ENCODE results near the gene UQCC2. TPM values are rescaled to one million over a fixed set of nuclear protein-coding genes. Genes with fewer than 3 reads are reported as not detected.

UQCC2 gene
- total and polyA plus RNA-seq, 2 of the 4 experiments (the other 2 are of a cell fraction), result 13.8 to 34.5 TPM

GRCh38 chr6:33690766-33691165 is 20.7 kb downstream of the UQCC2 start:
- WGBS, 2 experiments (ENCODE audit: extremely low coverage in 2 of 2, insufficient read length in 1 of 2), result 80% methylated on average over 3 of the region's 13 CpGs; no CpG with 5 or more reads in 1 of the 2 experiments
- Histone ChIP-seq H3K27ac (ENCODE audit: insufficient read depth, low read length) (no peak overlapping the region), H4K20me1 (ENCODE audit: insufficient read depth, low read length) (no peaks in the 10 kb centered on the region), H4K91ac (ENCODE audit: insufficient read depth, low read depth, low read length) (no peak overlapping the region), H2BK120ac (ENCODE audit: low read depth, low read length) (no peak overlapping the region), H3K4me1 (ENCODE audit: control insufficient read depth, insufficient read depth, low read length) (peaks cover 11% of the 10 kb centered on the region), H2AK9ac (replicated peaks; ENCODE audit: low read depth, low read length, poor library complexity) (no peak overlapping the region), H4K5ac (ENCODE audit: low read depth, low read length) (no peak overlapping the region), H2BK15ac (ENCODE audit: low read depth, low read length) (no peak overlapping the region), H3K23ac (ENCODE audit: low read depth, low read length) (no peak overlapping the region), H3K18ac (ENCODE audit: low read depth, low read length) (no peak overlapping the region), H3K9ac (ENCODE audit: low read depth, low read length) (no peak overlapping the region), H2AFZ (replicated peaks; ENCODE audit: low read length, poor library complexity) (peak overlapping the region; percentile 23), H2AK5ac (ENCODE audit: low read depth, low read length) (no peak overlapping the region), H2BK20ac (ENCODE audit: low read depth, low read length) (no peak overlapping the region), H3K27me3 (ENCODE audit: control insufficient read depth, insufficient read depth, low read length) (no peaks in the 10 kb centered on the region), H3K4ac (ENCODE audit: low read depth, low read length) (no peak overlapping the region), H3K4me3 (ENCODE audit: insufficient read depth, low read depth, low read length) (no peak overlapping the region), H3K79me1 (ENCODE audit: low read depth in 1 of 2, low read length in 2 of 2) (peaks cover 0 to 13% of the 10 kb centered on the region in 2 experiments; a peak in 2 of 4 replicates), H3K9me1 (ENCODE audit: insufficient read depth, low read length) (peaks cover 22% of the 10 kb centered on the region), H3K9me3 (ENCODE audit: control insufficient read depth, insufficient read depth, low read length) (no peaks in the 10 kb centered on the region), H3K4me2 (ENCODE audit: low read depth, low read length) (no peak overlapping the region), H4K8ac (ENCODE audit: low read depth in 2 of 2, low read length in 2 of 2) (no peak overlapping the region), H3K56ac (ENCODE audit: extremely low read depth, insufficient read depth, low read length) (no peak overlapping the region), H2BK5ac (ENCODE audit: low read depth, low read length, poor library complexity, severe bottlenecking) (no peak overlapping the region), H3K14ac (replicated peaks; ENCODE audit: low read depth, low read length) (no peak overlapping the region), H3K36me3 (ENCODE audit: control insufficient read depth, insufficient read depth, low read length) (peaks cover 13% of the 10 kb centered on the region)
- no peak for DNase-seq
- no peak for ATAC-seq (ENCODE audit: low read depth)
- CTCF ChIA-PET, result no interaction called here
- POLR2A ChIA-PET (ENCODE audit: unreplicated experiment), result no interaction called here
- in situ Hi-C loops (cut with MboI; ENCODE audit: low sequenced_read_pairs) (no loop called here), dilution Hi-C loops (cut with HindIII; ENCODE audit: low sequenced_read_pairs, unreplicated experiment) (no loop called here), intact Hi-C loops (cut with micrococcal nuclease) (no loop called here)
- BruUV-seq (replicated peaks), result no TSS peak
- TF ChIP-seq POLR2A (IDR thresholded peaks at IDR 0.05; ENCODE audit: low read depth, low read length), result no peak
- no peak for TF ChIP-seq MXI1 (IDR thresholded peaks at IDR 0.05; ENCODE audit: borderline replicate concordance, low read depth, low read length)
- no peak for TF ChIP-seq CHD1 (IDR thresholded peaks at IDR 0.05; ENCODE audit: low read depth, low read length)
- no peak for TF ChIP-seq USF2 (IDR thresholded peaks at IDR 0.05; ENCODE audit: low read depth, low read length)
- no peak for TF ChIP-seq RAD21 (IDR thresholded peaks at IDR 0.05; ENCODE audit: low read length)
- TF ChIP-seq CEBPB (IDR thresholded peaks at IDR 0.05; ENCODE audit: low read depth, low read length), result no peak
- TF ChIP-seq BHLHE40 (IDR thresholded peaks at IDR 0.05; ENCODE audit: low read depth, low read length), result no peak
- TF ChIP-seq MAZ (IDR thresholded peaks at IDR 0.05; ENCODE audit: borderline replicate concordance, low read depth, low read length), result no peak
- TF ChIP-seq FOS (IDR thresholded peaks at IDR 0.05; ENCODE audit: low read depth, low read length), result no peak
- TF ChIP-seq ELK1 (IDR thresholded peaks at IDR 0.05; ENCODE audit: borderline replicate concordance, low read depth, low read length), result no peak
- no peak for TF ChIP-seq RFX5 (IDR thresholded peaks at IDR 0.05; ENCODE audit: low read depth, low read length)
- TF ChIP-seq SMC3 (IDR thresholded peaks at IDR 0.05; ENCODE audit: low read depth, low read length), result no peak
- no peak for TF ChIP-seq CTCF (conservative IDR thresholded peaks at IDR 0.05; ENCODE audit: low read depth, low read length)
- TF ChIP-seq MAFK (IDR thresholded peaks at IDR 0.05; ENCODE audit: low read depth, low read length), result no peak
- TF ChIP-seq NFE2L2 (IDR thresholded peaks at IDR 0.05; ENCODE audit: low read depth, low read length), result no peak
- no peak for TF ChIP-seq RCOR1 (IDR thresholded peaks at IDR 0.05; ENCODE audit: insufficient replicate concordance, low read length)

Data from IMR-90 (cell line).